ENCODE measurements around the gene CSF2RB.

Gene CSF2RB

GRCh38 chr22:36891646-36892045, 21.8 kb upstream of the CSF2RB start:
- no peak for DNase-seq (ENCODE audit: low read depth in 2 of 2)

GRCh38 chr22:36892292-36892691, 21.1 kb upstream of the CSF2RB start:
- DNase-seq (ENCODE audit: low read depth in 2 of 2) = no peak

- DNase-seq (ENCODE audit: low read depth in 2 of 2) = no peak
Observed at GRCh38 chr22:36893262-36893661, 20.2 kb upstream of the CSF2RB start.

- no peak for DNase-seq (ENCODE audit: low read depth in 2 of 2)
Observed at GRCh38 chr22:36894266-36894665, 19.2 kb upstream of the CSF2RB start.

- no peak for DNase-seq (ENCODE audit: low read depth in 2 of 2)
Observed at GRCh38 chr22:36897611-36898010, 15.8 kb upstream of the CSF2RB start.

GRCh38 chr22:36898690-36899089, 14.7 kb upstream of the CSF2RB start:
- no peak for DNase-seq (ENCODE audit: low read depth in 2 of 2)

GRCh38 chr22:36899498-36899897, 13.9 kb upstream of the CSF2RB start:
- no peak for DNase-seq (ENCODE audit: low read depth in 2 of 2)

- no peak for DNase-seq (ENCODE audit: low read depth in 2 of 2)
Observed at GRCh38 chr22:36900225-36900624, 13.2 kb upstream of the CSF2RB start.

GRCh38 chr22:36900880-36901279, 12.5 kb upstream of the CSF2RB start:
- DNase-seq (ENCODE audit: low read depth in 2 of 2) = no peak

GRCh38 chr22:36901411-36902142, 11.9 kb upstream of the CSF2RB start:
- no peak for DNase-seq (ENCODE audit: low read depth in 2 of 2)

GRCh38 chr22:36902143-36902926, 11.1 kb upstream of the CSF2RB start:
- DNase-seq (ENCODE audit: low read depth in 2 of 2) = no peak

GRCh38 chr22:36904260-36904880, 9.1 kb upstream of the CSF2RB start:
- DNase-seq (ENCODE audit: low read depth in 2 of 2) = no peak

GRCh38 chr22:36907253-36908195, 5.9 kb upstream of the CSF2RB start:
- no peak for DNase-seq (ENCODE audit: low read depth in 2 of 2)

GRCh38 chr22:36910461-36910860, 3.0 kb upstream of the CSF2RB start:
- no peak for DNase-seq (ENCODE audit: low read depth in 2 of 2)

- no peak for DNase-seq (ENCODE audit: low read depth in 2 of 2)
Observed at GRCh38 chr22:36911887-36912661, 1.4 kb upstream of the CSF2RB start.

- DNase-seq (ENCODE audit: low read depth in 2 of 2) = no peak
Observed at GRCh38 chr22:36912694-36913426, 568 bp upstream of the CSF2RB start.

GRCh38 chr22:36914390-36914752, 943 bp downstream of the CSF2RB start:
- DNase-seq (ENCODE audit: low read depth in 2 of 2) = no peak

GRCh38 chr22:36916034-36916433, 2.6 kb downstream of the CSF2RB start:
- DNase-seq (ENCODE audit: low read depth in 2 of 2) = no peak

GRCh38 chr22:36918586-36919284, 5.3 kb downstream of the CSF2RB start:
- DNase-seq (ENCODE audit: low read depth in 2 of 2) = no peak

Data from fibroblast of skin of left quadriceps (primary cell).